Ovary (tissue), 9 donors: ENCODE measurements around the gene DNAH5. TPM values are rescaled to one million over a fixed set of nuclear protein-coding genes. Genes with fewer than 3 reads are reported as not detected.

ENCODE experiments used
- DNase-seq, 5 donors: peaks; one replicate each; pipeline ENCODE4 v3.0.0-alpha.2; 2019 to 2020
- H3K27ac ChIP-seq, 2 donors: fragments of 200-600 bp; one replicate each; pipeline versions ENCODE4 v1.5.1 to v1.8.0; 2019 to 2022
- H3K27me3 ChIP-seq: fragments of 200-600 bp; one replicate; pipeline ENCODE4 v1.8.0; 2022
- H3K36me3 ChIP-seq: fragments of 200-600 bp; sonication (generic); one replicate; pipeline ENCODE4 v1.5.1; 2019
- H3K4me1 ChIP-seq: one replicate; pipeline ENCODE4 v1.8.1; 2013; ENCODE audit warnings: mild to moderate bottlenecking, moderate library complexity; ENCODE audit not compliant: insufficient read depth
- H3K4me3 ChIP-seq: fragments of 200-600 bp; sonication (generic); one replicate; pipeline ENCODE4 v1.5.1; 2017
- H3K9me3 ChIP-seq, 2 donors: fragments of 200-600 bp in 1 of 2; sonication (generic) in 1 of 2; one replicate each; pipeline versions ENCODE4 v1.5.1 to v1.8.1; 2013 to 2019; ENCODE audit warnings: mild to moderate bottlenecking in 1 of 2, moderate library complexity in 1 of 2
- EP300 ChIP-seq: sonication (generic); formaldehyde crosslinking; IDR thresholded peaks from one replicate; pipeline ENCODE4 v1.6.1; 2017; ENCODE audit warnings: antibody characterized with exemption
- POLR2A ChIP-seq: fragments of 450-650 bp; IDR thresholded peaks from one replicate; pipeline ENCODE4 v1.6.1; 2017; ENCODE audit warnings: antibody characterized with exemption, mild to moderate bottlenecking, moderate library complexity
- WGBS, 3 donors: extraction: QIAGEN DNeasy Blood & Tissue Kit in 1 of 3; methylation state at CpG; one replicate each; pipeline versions ENCODE4 v1.1.5 to v1.1.7; 2013 to 2017; 5-methylcytosine and 5-hydroxymethylcytosine counted together
- intact Hi-C, 4 donors: fragments of 100-400 bp; cut with DNase I; formaldehyde crosslinking; loops; one replicate each; pipeline versions ENCODE4 v1.11.0 to v1.15.1; 2022 to 2023
- polyA plus RNA-seq, 2 donors: library from polyadenylated mRNA; stranded (reverse); fragments of 200-250 nt in 1 of 2; fragments of 350-450 nt in 1 of 2; fragmentation: Illumina TruSeq in 1 of 2; extraction: RNeasy Lipid Tissue Mini Kit (QIAGEN cat#74804) in 1 of 2; gene quantifications; one replicate each; pipeline ENCODE4 v1.2.3, GENCODE V29; 2013 to 2014
- total RNA-seq, 7 donors: library from RNA; depleted of rRNA in 2 of 7; stranded (reverse); fragments of >200 nt in 2 of 7; fragmentation: NEBNext Ultra II Directional in 3 of 7; extraction: Animal tissue kit (Norgen Biotek cat#: 25700) in 3 of 7; gene quantifications; one replicate each; pipeline versions ENCODE4 v1.1.0 to v1.2.4, GENCODE V29; 2016 to 2023
- TF ChIP-seq, protein P1 (sequence below), 3 donors: fragments of 450-650 bp in 2 of 3; fragments of 200-600 bp in 1 of 3; IDR thresholded peaks; one replicate each; pipeline versions ENCODE4 v1.5.1 to v1.8.0; 2016 to 2022; ENCODE audit warnings: antibody characterized with exemption in 3 of 3, mild to moderate bottlenecking in 1 of 3
- donor health status: DM: no; HTN: no; CAD: no; lungs with moderate emphysema.
- donor health status: DM: no; HTN: no; CAD: no.
- donor health status: Bipolar disorder and iron deficiency.
- donor health status: DM: yes; HTN: yes; CAD: no.
- donor health status: DM: no; HTN: no; CAD: no.
- donor health status: DM: yes; HTN: yes; CAD: no.

Gene DNAH5
- total and polyA plus RNA-seq, 9 donors, result 0.01 to 9.8 (median 0.40) TPM

DNA sequence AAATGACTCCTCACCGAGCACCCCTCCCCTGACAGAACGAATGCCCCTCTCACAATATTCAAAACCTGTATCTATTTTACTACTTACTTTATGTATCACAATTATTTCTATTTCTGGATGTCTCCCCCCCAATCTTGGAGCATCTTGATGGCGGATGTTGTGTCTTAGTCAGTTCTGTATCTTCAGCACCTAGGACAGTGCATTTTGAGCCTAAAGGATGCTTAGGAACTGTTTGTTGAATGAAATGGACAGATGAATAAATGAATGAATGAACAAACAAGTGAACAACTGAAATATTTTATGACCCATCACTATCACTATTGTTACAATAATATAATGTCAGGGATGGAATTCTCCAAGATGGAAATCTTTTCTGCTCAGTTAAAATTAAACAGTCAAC, 295.7 kb downstream of the DNAH5 start:
- TF ChIP-seq, protein P1, sequence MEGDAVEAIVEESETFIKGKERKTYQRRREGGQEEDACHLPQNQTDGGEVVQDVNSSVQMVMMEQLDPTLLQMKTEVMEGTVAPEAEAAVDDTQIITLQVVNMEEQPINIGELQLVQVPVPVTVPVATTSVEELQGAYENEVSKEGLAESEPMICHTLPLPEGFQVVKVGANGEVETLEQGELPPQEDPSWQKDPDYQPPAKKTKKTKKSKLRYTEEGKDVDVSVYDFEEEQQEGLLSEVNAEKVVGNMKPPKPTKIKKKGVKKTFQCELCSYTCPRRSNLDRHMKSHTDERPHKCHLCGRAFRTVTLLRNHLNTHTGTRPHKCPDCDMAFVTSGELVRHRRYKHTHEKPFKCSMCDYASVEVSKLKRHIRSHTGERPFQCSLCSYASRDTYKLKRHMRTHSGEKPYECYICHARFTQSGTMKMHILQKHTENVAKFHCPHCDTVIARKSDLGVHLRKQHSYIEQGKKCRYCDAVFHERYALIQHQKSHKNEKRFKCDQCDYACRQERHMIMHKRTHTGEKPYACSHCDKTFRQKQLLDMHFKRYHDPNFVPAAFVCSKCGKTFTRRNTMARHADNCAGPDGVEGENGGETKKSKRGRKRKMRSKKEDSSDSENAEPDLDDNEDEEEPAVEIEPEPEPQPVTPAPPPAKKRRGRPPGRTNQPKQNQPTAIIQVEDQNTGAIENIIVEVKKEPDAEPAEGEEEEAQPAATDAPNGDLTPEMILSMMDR (IDR thresholded peaks at IDR 0.05), result no peak
- TF ChIP-seq EP300, result no peak
- no peak for TF ChIP-seq POLR2A
- Histone ChIP-seq H3K4me1 (no peaks in the 10 kb centered on the region), H3K27me3 (no peaks in the 10 kb centered on the region), H3K4me3 (no peak overlapping the region), H3K9me3 (no peaks in the 10 kb centered on the region), H3K27ac (no peak overlapping the region), H3K36me3 (no peaks in the 10 kb centered on the region)
- intact Hi-C loops, result no loop called here
- no peak for DNase-seq
- 63 to 75% (median 67%) methylated on average over 3 of the region's 3 CpGs for WGBS, 3 donors

DNA sequence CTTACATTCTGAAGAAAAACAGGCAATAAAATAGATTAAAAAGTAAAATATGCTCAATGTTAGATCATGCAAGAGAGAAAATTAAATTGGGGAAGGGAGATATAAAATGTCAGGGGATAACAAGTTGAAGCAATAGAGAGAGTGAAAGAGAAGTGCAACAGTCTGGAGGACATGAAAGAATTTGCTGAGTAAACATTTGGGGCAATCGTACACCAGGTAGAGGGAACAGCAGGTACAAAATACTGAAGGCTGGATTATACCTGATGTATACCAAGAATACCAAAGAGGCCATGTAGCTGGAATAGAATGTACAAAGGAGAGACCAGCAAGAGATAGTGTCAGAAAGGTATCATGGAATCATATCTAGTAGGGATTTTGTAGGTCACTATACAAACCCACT, 300.8 kb downstream of the DNAH5 start:
- WGBS, 3 donors, result 73 to 78% (median 73%) methylated on average over 1 of the region's 1 CpG
- no peaks in the 10 kb centered on the region for H3K9me3 ChIP-seq
- no peaks in the 10 kb centered on the region for H3K4me1 ChIP-seq
- DNase-seq, result no peak
- no peaks in the 10 kb centered on the region for H3K36me3 ChIP-seq
- H3K27me3 ChIP-seq, result no peaks in the 10 kb centered on the region
- no peak for TF ChIP-seq EP300
- TF ChIP-seq POLR2A, result no peak
- TF ChIP-seq, protein P1 (IDR thresholded peaks at IDR 0.05), result no peak
- intact Hi-C loops, result no loop called here
- no peak overlapping the region for H3K27ac ChIP-seq
- H3K4me3 ChIP-seq, result no peak overlapping the region

DNA sequence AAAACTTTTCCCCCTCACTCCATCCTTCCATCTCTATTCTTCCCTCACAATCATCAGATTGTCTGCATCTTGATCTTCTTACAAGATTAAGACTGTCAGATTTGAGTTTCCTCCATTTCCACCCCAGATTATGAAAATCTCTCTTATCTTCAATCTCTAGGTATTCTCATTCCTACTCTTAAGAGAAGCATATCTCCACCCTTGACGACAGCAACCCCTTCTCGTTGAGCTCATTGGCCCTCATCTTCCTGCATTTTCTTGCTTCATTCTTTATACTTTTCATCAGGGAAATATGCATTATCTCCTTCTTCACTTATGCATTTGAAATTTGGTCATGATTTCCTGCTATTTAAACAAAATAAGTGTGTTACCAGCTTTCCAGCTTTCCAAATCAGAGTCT, 301.3 kb downstream of the DNAH5 start:
- Histone ChIP-seq H3K27ac (no peak overlapping the region), H3K27me3 (no peaks in the 10 kb centered on the region), H3K4me1 (no peaks in the 10 kb centered on the region), H3K36me3 (no peaks in the 10 kb centered on the region), H3K4me3 (no peak overlapping the region), H3K9me3 (no peaks in the 10 kb centered on the region)
- WGBS, 3 donors, result 72 to 88% (median 87%) methylated on average over 2 of the region's 2 CpGs
- TF ChIP-seq EP300 (no peak), POLR2A (no peak)
- TF ChIP-seq, protein P1 (IDR thresholded peaks at IDR 0.05), result no peak
- intact Hi-C loops, result no loop called here
- no peak for DNase-seq

Other genes starting within 250 kb of the DNAH5 start
- 100 to 1,000 TPM in 5 of 7 donors, 10 to 100 TPM in 2; 93.3 to 268 (median 132) TPM for gene TRIO, start 198.7 kb upstream of the DNAH5 start, total RNA-seq
- gene TRIO, start 198.7 kb upstream of the DNAH5 start, polyA plus RNA-seq, result 10 to 100 TPM; 58.4 to 67.1 TPM